H4 (cell line): Measurements from ENCODE around the gene PRMT3. TPM values are rescaled to one million over a fixed set of nuclear protein-coding genes. Genes with fewer than 3 reads are reported as not detected.
"Not testable (repeated sequence)": the region's sequence is repeated elsewhere in the genome, so short reads cannot be mapped to it uniquely, and the experiment has no call there.

Source experiments
- DNase-seq: peaks from one replicate; pipeline ENCODE4 v3.0.0-alpha.2; 2015; ENCODE audit warnings: low spot score
- total RNA-seq: library from RNA; depleted of rRNA; stranded (reverse); fragments of >200 nt; shearing (Covaris generic); gene quantifications from 2 replicates; pipeline ENCODE4 v1.2.3, GENCODE V29; 2014

The PRMT3 gene
- total RNA-seq, 1 experiment from 2014 or later = 42.4 TPM

DNA sequence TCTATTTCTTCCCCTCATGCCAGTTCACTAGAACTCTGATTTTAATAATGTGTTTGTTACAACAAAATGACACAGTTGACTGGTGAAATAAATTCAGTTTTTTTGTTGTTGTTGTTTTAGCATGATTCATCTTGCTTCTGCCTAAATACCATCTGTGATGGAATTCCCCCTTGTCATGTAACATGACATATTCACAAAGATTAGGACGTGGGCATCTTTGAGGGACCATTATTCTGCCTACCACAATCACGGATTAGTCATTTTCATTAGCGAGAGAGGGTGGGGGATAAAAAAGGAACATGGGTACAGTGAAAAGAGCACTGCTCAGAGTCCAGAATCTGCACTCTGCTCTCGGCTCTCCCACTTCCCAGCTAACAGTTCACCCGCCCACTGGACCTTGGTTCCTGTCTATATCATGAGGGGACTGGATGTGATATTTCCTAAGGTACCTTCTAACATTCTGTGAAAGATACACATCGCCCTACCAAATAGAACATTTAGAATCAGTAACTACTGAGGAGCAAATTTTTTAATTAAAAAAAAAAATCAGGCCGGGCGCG, 12.7 kb upstream of the PRMT3 start:
- no peak for DNase-seq

DNA sequence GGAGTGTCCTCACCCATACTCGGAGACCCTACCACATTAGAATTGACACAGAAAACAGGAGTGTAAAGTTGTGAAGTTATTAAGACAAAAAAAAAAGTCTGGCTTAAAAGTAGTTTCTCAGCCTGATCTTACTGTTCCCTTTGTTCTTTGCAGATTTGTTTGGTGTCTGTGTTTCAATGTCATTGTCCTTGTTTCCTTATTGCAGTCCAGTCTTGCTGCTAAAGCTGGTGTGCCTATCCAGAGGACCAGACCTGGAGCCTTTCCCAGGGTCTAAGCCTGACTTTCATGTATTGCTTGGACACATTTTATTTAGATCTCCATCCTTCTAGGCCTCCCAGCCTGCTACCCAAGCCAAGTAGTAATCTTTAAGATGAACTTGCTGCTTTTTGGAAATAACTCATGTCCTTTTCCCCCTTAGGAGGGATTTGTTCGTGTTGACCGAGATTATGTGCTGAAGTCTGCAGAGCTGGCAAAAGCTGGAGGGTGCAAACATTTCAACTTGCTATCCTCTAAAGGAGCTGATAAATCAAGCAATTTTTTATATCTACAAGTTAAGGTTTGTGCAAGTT, 11.3 kb upstream of the PRMT3 start:
- no peak for DNase-seq

DNA sequence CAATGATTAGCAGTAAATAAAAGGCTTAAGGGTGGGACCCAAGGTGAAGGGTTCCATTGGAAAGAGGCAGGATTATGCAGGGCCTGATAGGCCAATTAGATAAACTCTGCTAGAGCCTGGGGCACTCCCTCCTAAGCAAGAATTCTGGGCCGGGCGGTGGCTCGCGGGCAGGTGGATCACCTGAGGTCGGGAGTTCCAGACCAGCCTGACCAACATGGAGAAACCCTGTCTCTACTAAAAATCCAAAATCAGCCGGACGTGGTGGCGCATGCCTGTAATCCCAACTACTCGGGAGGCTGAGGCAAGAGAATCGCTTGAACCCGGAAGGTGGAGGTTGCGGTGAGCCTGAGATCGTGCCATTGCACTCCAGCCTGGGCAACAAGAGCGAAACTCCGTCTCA, 1.5 kb upstream of the PRMT3 start:
- DNase-seq = not testable (repeated sequence)

DNA sequence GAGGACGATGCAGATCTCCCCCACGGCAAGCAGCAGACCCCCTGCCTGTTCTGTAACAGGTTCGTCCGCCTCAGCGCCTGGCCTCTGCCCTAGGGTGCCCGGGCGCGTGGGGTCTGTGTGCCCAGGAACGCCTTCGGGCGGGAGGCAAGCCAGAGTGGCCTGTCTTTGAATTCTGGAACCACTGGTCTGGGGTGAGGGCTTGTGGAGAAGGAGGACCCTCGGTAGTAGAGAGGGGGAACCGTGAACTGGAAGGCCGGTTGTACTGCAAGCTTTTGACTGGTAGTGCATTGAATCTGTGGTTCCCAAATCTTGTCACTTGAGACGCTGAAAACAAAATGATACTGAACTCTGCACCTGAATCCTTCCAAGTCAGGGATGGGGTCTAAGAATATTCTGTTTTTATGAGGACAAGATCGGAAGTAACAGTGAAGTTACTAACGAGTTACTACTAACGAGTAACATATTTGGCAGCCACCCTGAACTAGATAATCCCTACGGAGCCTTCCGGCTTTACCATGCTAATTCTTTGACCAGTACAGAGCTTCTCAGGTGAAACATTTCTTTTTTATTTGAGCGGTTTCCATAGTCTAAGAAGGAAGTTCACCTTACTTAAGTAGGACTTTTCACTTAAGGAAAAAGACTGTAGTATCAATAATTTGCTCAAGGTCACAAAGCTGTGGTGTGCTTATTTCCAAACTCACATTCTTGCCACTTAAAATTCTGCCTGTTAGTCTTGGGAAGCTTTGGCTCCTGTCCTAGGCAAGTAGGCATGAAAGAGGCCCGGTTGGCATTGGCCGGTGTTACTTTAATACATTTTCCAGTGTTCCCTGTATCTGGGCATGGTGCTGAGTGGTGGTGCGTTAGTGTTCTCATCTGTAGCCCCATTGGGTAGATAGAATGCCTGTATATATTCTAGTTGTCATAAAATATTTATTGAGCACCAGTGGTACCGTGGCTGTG, 860 bp downstream of the PRMT3 start:
- DNase-seq = no peak

DNA sequence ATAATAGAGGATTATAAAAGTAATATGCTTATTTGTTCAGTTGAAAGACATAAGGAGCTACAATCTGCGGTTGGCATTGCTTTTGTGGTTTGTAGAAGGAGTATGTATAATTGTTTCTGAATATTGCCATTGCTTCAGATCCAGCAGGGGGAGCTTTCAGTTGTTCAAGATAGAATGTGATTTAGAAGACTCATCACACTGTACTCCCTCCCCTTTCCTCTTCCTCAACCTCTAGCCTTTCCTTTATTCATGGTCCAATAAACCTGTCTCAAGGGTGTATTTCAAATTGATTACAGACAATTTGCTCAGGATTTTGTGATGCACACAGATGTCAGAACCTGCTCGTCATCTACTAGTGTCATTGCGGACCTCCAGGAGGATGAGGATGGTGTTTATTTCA, 9.8 kb downstream of the PRMT3 start:
- peak; percentile 49 for DNase-seq

DNA sequence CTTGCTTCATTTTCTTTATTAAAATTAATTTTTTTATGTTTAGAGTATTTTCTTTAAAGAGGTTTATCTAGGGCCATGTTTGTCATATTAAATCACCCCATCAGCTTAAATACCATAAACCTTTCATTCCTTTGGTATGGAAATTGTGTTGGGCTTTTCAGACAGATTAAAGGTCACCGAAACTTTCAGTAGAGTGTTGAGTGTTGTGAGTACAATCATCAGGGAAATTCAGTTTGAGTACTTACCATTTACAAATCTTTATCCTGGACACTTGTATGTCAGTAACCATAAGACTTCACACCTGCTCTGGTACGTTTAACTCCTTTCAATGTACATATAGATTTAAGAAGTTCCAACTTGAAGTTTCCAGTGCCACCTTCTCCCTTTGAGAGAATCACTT, 12.0 kb downstream of the PRMT3 start:
- DNase-seq = no peak

GRCh38 chr11:20403059-20403458, 15.5 kb downstream of the PRMT3 start:
- no peak for DNase-seq

GRCh38 chr11:20406484-20406883, 19.0 kb downstream of the PRMT3 start:
- no peak for DNase-seq

- no peak for DNase-seq
Observed at GRCh38 chr11:20407344-20407743, 19.8 kb downstream of the PRMT3 start.

DNA sequence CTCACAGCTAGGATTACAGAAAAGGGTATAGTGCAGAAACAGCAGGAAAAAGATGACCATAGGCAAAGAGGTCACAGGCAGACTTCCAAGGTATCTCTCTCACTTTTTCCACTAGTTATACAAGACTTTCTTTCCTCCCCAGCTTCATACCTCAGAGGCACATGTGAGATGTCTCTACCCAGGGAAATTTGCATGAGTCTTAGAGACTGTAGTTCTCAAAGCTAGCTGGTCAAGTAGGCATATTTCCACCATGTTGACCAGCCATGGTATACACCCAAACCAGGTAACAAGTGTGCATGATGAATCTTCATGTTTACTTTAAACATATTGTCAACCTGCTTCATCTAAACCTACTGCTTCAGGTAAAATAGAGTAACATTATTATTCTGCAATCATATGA, 27.9 kb downstream of the PRMT3 start:
- DNase-seq = no peak

DNA sequence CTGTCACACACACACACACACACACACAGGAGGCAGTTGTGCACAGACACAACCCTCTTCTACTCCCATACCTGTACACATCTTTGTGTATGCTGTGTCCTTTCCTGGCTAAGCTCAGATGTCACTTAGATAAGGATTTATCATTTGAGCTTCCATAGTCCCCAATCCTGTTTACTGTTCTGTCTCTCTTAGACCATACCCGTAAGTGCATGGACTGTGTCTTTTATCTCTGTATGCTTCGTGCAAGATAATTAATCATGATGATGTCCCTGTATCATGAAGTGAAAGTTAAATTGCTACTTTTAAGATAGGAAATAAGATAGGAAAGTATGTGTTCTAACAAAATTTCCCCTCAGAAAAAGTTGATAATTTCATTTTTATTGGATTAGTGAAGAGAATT, 30.3 kb downstream of the PRMT3 start:
- no peak for DNase-seq

DNA sequence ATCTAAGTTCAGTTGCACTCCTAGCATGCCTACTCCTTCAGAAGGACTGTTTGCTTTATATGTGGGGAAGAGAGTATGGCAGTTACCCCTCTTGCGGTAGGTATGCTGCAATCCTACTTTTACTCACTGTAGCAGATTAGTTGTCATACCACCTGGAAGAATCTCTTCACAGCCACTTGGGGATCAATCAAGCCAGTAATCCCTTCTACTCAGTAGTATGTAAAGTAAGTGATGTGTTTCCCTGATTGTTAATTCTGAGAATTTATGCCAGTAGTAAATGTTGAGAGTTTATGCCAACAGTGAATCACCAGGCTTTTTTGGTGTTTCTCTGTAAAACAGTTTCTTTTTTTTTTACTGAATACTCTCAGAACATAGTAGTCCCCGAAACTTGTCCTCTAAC, 34.4 kb downstream of the PRMT3 start:
- DNase-seq = no peak

DNA sequence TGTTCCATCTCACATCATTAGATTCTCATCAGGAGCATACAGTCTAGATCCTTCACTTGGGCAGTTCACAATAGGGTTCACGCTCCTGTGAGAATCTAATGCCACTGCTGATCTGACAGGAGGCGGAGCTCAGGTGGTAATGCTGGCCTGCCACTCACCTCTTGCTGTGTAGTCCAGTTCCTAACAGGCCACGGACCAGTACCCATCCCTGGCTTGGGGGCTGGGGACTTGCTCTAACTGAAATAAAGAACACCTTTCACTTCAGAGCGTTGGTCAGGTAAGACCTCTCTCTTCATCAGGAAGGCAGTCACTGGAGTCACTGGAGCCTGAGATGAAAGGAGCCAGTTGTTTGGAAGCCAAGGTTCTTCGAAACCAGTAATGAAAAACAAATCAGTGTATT, 41.7 kb downstream of the PRMT3 start:
- no peak for DNase-seq

GRCh38 chr11:20438637-20439036, 51.1 kb downstream of the PRMT3 start:
- DNase-seq = peak; percentile 12

DNA sequence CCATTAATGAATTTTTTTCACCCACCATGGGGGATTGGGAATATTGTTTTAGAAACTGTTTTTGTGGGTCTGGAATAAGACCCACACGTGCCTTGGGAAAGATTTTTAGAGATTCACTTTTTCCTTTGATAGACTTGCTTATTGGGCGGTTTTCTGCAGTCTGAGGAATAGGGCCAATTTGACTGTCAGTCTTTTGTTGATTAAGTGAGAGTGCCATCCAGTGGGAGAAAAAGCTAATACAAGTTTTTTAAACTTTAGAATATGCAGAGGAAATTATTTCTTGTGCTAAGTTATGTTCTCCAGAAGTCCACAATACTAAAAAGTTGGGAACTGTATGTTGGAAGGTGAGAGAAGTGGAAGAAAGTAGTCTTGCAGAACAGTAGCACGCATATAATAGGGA, 56.1 kb downstream of the PRMT3 start:
- DNase-seq = peak; percentile 17

DNA sequence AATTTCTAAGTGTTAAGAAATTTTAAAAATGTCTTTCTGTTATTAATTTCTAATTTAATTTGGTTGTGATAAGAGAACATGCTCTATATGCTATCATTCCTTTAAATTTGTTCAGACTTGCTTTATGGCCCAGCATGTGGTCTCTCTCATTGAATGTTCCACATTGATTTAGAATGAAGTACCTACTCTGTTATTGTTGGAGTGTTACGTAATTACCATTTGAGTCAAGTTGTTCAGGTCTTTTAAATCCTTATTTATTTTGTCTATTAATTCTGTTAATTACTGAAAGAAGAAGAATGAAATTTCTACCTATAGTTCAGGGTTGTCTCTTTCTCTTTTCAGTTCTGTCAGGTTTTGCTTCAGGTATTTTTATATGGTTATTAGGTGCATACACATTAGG, 57.0 kb downstream of the PRMT3 start:
- no peak for DNase-seq

- DNase-seq = no peak
Observed at GRCh38 chr11:20448834-20449233, 61.3 kb downstream of the PRMT3 start.

GRCh38 chr11:20450829-20451228, 63.3 kb downstream of the PRMT3 start:
- no peak for DNase-seq

DNA sequence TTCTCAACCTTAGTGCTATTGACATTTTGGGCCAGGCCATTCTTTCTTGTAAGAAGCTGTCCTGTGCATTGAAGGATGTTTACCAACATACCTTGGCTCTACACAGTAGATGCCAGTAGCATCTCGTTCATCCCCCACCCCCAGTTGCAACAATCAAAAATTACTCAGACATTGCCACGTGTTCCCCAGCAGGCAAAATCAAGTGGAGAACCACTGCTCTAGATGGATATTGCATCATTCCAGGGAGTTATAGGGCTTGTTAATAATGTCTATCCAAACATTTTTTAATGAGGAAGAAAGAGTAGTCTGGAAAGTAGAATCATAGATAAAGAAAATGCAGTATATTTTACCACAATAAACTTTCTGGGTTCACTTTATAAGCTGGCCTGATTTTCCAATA, 64.1 kb downstream of the PRMT3 start:
- DNase-seq = no peak

GRCh38 chr11:20452585-20452984, 65.1 kb downstream of the PRMT3 start:
- no peak for DNase-seq

- no peak for DNase-seq
Observed at GRCh38 chr11:20453657-20454316, 66.3 kb downstream of the PRMT3 start.

DNA sequence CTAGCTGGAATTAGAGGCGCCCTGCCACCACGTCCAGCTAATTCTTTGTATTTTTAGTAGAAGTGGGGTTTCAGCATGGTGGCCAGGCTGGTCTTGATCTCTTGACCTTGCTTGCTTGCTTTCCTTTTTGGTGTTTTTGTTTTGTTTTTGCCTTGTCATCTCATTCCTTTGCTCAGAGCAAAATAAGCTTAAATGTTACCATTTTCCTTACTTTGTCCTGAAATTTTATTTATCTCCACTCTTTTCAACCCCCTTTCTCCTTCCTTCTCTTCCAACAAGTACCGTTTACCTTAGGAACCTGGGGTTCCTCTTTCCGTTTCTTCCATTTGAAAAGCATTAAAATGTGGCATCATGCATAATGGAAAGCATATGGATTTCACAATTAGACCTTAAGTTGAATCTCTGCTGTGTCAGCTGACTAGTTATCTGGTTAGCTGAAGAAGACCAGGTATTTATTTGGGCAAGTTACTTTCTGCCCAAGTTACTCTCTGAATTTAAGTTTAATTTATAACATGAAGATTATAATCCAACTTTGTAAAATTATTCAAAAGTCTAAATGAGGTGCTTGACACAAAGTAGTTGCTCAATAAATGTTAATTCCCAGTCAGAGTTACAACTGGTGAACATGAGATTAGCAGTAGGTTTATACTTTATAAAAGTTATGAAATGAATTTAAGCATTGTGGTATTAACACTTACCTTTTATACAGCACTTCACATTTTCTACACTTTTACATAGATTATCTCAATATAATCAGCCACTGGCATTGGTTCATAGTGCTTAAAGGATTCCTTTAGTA, 69.7 kb downstream of the PRMT3 start:
- DNase-seq = no peak
